BLaER1 treated with 17β-estradiol and CSF1 and Interleukin-3, amounts not matched to agents 10 nM and 100 nM (cell line): ENCODE measurements around the gene SORCS2.

Experiments
- H3K27ac ChIP-seq, 11 experiments: shearing (Covaris generic); formaldehyde crosslinking; 2 replicates each; pipeline ENCODE4 v1.8.1; 2022
- H3K27me3 ChIP-seq, 11 experiments: shearing (Covaris generic); formaldehyde crosslinking; 2 replicates each; pipeline ENCODE4 v1.8.1; 2022
- H3K36me3 ChIP-seq, 11 experiments: shearing (Covaris generic); formaldehyde crosslinking; 2 replicates each; pipeline ENCODE4 v1.8.1; 2022
- H3K4me1 ChIP-seq, 10 experiments: shearing (Covaris generic); formaldehyde crosslinking; 2 replicates each; pipeline ENCODE4 v1.8.1; 2022
- H3K4me2 ChIP-seq, 11 experiments: shearing (Covaris generic); formaldehyde crosslinking; 2 replicates each; pipeline ENCODE4 v1.8.1; 2022
- H3K4me3 ChIP-seq, 10 experiments: shearing (Covaris generic); formaldehyde crosslinking; 2 replicates each; pipeline ENCODE4 v1.8.1; 2022
- H3K9ac ChIP-seq, 11 experiments: shearing (Covaris generic); formaldehyde crosslinking; 2 replicates each; pipeline ENCODE4 v1.8.1; 2022
- H3K9me3 ChIP-seq, 11 experiments: shearing (Covaris generic); formaldehyde crosslinking; replicated peaks in 1 of 11; 2 replicates each; pipeline ENCODE4 v1.8.1; 2022
- H4K20me1 ChIP-seq, 11 experiments: shearing (Covaris generic); formaldehyde crosslinking; 2 replicates each; pipeline ENCODE4 v1.8.1; 2022
- Cebpa-rat ChIP-seq, 11 experiments: shearing (Covaris generic); IDR thresholded peaks; 2 replicates each; pipeline ENCODE4 v1.8.1; 2022

The SORCS2 gene

GRCh38 chr4:7584606-7585159 is 392.3 kb downstream of the SORCS2 start:
- Histone ChIP-seq H4K20me1 (peaks cover 0 to 29% (median 12%) of the 10 kb centered on the region in 11 experiments; a peak in 10 of 22 replicates), H3K36me3 (peaks cover 0 to 8% (median 0%) of the 10 kb centered on the region in 11 experiments; a peak in 3 of 22 replicates), H3K9ac (no peak overlapping the region), H3K27me3 (peaks cover 0 to 27% (median 0%) of the 10 kb centered on the region in 11 experiments; a peak in 8 of 22 replicates), H3K9me3 (peaks cover 22 to 71% (median 31%) of the 10 kb centered on the region in 11 experiments), H3K4me1 (peaks cover 7 to 25% (median 23%) of the 10 kb centered on the region in 10 experiments; a peak in 18 of 20 replicates), H3K4me3 (no peak overlapping the region), H3K27ac (no peak overlapping the region), H3K4me2 (no peak overlapping the region)
- no peak for TF ChIP-seq Cebpa-rat (IDR thresholded peaks at IDR 0.05)

DNA sequence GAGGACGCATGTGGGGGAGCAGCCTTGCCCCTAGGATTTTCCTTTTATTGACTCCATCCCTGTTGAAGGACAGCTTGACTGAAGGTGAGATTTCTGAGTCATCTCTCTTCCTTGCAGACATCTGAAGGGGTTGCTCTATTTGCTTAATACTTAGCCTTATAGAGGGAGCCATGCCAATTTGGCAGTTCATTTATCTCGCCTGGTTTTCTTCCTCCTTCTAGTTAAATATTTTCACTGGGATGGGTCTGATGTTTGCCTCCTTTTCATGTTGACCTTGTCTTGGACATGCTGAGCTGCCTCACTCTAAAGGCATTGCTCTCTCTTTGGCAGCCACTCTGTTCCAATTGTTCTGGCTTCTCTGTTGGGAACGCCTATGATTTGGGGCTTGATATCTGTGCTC is 393.4 kb downstream of the SORCS2 start:
- H3K36me3 ChIP-seq: 0 out of 22 replicates have a peak, but pooled peaks cover 0 to 8% (median 0%) of the 10 kb centered on the region in 11 experiments
- H3K4me1 ChIP-seq: peaks cover 7 to 25% (median 23%) of the 10 kb centered on the region in 10 experiments; a peak in 18 of 20 replicates
- no peak overlapping the region for H3K27ac ChIP-seq
- H3K4me2 ChIP-seq: no peak overlapping the region
- peaks cover 0 to 30% (median 0%) of the 10 kb centered on the region in 11 experiments; a peak in 8 of 22 replicates for H3K27me3 ChIP-seq
- H4K20me1 ChIP-seq: peaks cover 0 to 29% (median 12%) of the 10 kb centered on the region in 11 experiments; a peak in 10 of 22 replicates
- no peak overlapping the region for H3K4me3 ChIP-seq
- no peak overlapping the region for H3K9ac ChIP-seq
- H3K9me3 ChIP-seq: peaks cover 12 to 60% (median 20%) of the 10 kb centered on the region in 11 experiments; a peak in 19 of 22 replicates
- no peak for TF ChIP-seq Cebpa-rat (IDR thresholded peaks at IDR 0.05)

- Histone ChIP-seq H3K4me2 (peak overlapping the region; percentile 11 to 95 (median 75); a peak in 21 of 22 replicates), H3K27ac (no peak overlapping the region), H4K20me1 (peaks cover 0 to 29% (median 12%) of the 10 kb centered on the region in 11 experiments; a peak in 10 of 22 replicates), H3K36me3 (0 out of 22 replicates have a peak, but pooled peaks cover 0 to under 1% (median 0%) of the 10 kb centered on the region in 11 experiments), H3K4me1 (peaks cover 7 to 25% (median 23%) of the 10 kb centered on the region in 10 experiments; a peak in 18 of 20 replicates), H3K9me3 (peaks cover 2 to 41% (median 7%) of the 10 kb centered on the region in 11 experiments; a peak in 17 of 22 replicates), H3K27me3 (peaks cover 0 to 30% (median 0%) of the 10 kb centered on the region in 11 experiments; a peak in 8 of 22 replicates), H3K4me3 (peak overlapping the region in 2 of 10 experiments; percentile 8 to 9; a peak in 2 of 20 replicates), H3K9ac (peak overlapping the region in 3 of 11 experiments; percentile 11 to 26 (median 20); a peak in 4 of 22 replicates)
- no peak for TF ChIP-seq Cebpa-rat (IDR thresholded peaks at IDR 0.05)
Measured at GRCh38 chr4:7587433-7588405, 395.4 kb downstream of the SORCS2 start.

- H3K4me2 ChIP-seq: no peak overlapping the region
- no peak overlapping the region for H3K9ac ChIP-seq
- TF ChIP-seq Cebpa-rat (IDR thresholded peaks at IDR 0.05): no peak
- no peak overlapping the region for H3K4me3 ChIP-seq
- H3K36me3 ChIP-seq: no peaks in the 10 kb centered on the region
- H3K27me3 ChIP-seq: peaks cover 0 to 30% (median 0%) of the 10 kb centered on the region in 11 experiments; a peak in 8 of 22 replicates
- peaks cover 0 to 28% (median 12%) of the 10 kb centered on the region in 11 experiments; a peak in 10 of 22 replicates for H4K20me1 ChIP-seq
- no peak overlapping the region for H3K27ac ChIP-seq
- H3K4me1 ChIP-seq: peaks cover 7 to 31% (median 23%) of the 10 kb centered on the region in 10 experiments; a peak in 18 of 20 replicates
- peaks cover 0 to 18% (median 4%) of the 10 kb centered on the region in 11 experiments; a peak in 5 of 22 replicates for H3K9me3 ChIP-seq
Measured at GRCh38 chr4:7590189-7590588, 397.9 kb downstream of the SORCS2 start.

GRCh38 chr4:7590899-7591298 is 398.6 kb downstream of the SORCS2 start:
- no peak overlapping the region for H3K4me3 ChIP-seq
- H3K4me1 ChIP-seq: peaks cover 7 to 35% (median 23%) of the 10 kb centered on the region in 10 experiments; a peak in 18 of 20 replicates
- H4K20me1 ChIP-seq: peaks cover 0 to 24% (median 12%) of the 10 kb centered on the region in 11 experiments; a peak in 10 of 22 replicates
- peaks cover 0 to 11% (median 4%) of the 10 kb centered on the region in 11 experiments; a peak in 4 of 22 replicates for H3K9me3 ChIP-seq
- H3K36me3 ChIP-seq: no peaks in the 10 kb centered on the region
- H3K27ac ChIP-seq: no peak overlapping the region
- H3K27me3 ChIP-seq: peaks cover 0 to 30% (median 0%) of the 10 kb centered on the region in 11 experiments; a peak in 8 of 22 replicates
- H3K9ac ChIP-seq: no peak overlapping the region
- TF ChIP-seq Cebpa-rat (IDR thresholded peaks at IDR 0.05): no peak
- H3K4me2 ChIP-seq: no peak overlapping the region

DNA sequence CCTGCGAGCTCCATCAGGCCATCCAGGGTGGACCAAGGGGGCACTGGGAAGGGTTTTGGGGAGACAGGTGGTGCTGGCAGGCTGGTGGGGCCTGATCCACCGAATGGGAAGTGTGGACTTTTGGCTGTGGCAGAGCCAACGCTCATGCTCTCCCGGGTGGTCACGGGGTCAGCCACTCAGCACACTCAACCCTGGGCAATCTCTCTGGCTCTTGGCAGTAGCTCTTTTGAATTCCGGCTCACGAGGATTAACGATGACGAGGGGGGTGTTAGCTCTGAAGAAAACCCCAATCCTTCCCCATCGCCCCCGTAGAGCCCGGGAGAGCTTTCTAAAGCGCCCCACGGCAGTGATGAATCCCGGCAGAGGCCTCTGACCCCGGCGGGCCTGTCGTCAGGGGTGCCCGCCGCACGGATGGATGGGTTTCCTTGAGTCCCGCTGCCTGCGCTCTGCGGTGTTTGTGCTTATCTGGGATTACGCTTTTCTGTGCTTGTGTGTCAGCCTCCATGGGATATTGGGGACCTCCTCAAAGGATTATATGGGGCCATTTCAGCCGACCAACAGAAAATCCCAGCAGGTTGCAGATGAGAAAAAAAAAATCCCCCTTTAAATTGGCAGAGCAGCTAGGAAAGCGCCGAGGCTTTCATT is 399.2 kb downstream of the SORCS2 start:
- no peak for TF ChIP-seq Cebpa-rat (IDR thresholded peaks at IDR 0.05)
- no peaks in the 10 kb centered on the region for H3K36me3 ChIP-seq
- peaks cover 0 to 24% (median 12%) of the 10 kb centered on the region in 11 experiments; a peak in 10 of 22 replicates for H4K20me1 ChIP-seq
- peaks cover 7 to 38% (median 23%) of the 10 kb centered on the region in 10 experiments; a peak in 18 of 20 replicates for H3K4me1 ChIP-seq
- peaks cover 0 to 30% (median 0%) of the 10 kb centered on the region in 11 experiments; a peak in 8 of 22 replicates for H3K27me3 ChIP-seq
- peaks cover 0 to 5% (median 3%) of the 10 kb centered on the region in 11 experiments; a peak in 4 of 22 replicates for H3K9me3 ChIP-seq
- H3K27ac ChIP-seq: no peak overlapping the region
- H3K9ac ChIP-seq: no peak overlapping the region
- no peak overlapping the region for H3K4me2 ChIP-seq
- no peak overlapping the region for H3K4me3 ChIP-seq

- Histone ChIP-seq H3K4me3 (no peak overlapping the region), H3K9me3 (no peaks in the 10 kb centered on the region), H4K20me1 (peaks cover 0 to 6% (median 0%) of the 10 kb centered on the region in 11 experiments; a peak in 3 of 22 replicates), H3K27me3 (peaks cover 0 to 7% (median 0%) of the 10 kb centered on the region in 11 experiments; a peak in 7 of 22 replicates), H3K9ac (no peak overlapping the region), H3K4me2 (no peak overlapping the region; a peak in 1 of 22 replicates), H3K36me3 (no peaks in the 10 kb centered on the region), H3K27ac (no peak overlapping the region; a peak in 1 of 22 replicates), H3K4me1 (peaks cover 0 to 18% (median 3%) of the 10 kb centered on the region in 10 experiments; a peak in 16 of 20 replicates)
- no peak for TF ChIP-seq Cebpa-rat (IDR thresholded peaks at IDR 0.05)
Measured at GRCh38 chr4:7593646-7594412, 401.5 kb downstream of the SORCS2 start.
